NCI-H1930 (cell line): ENCODE data around the gene UROS.

Experiments used
- DNase-seq, 2 experiments: peaks; one replicate each; lab custom pipeline; 2025; lab: John Stamatoyannopoulos, UW

UROS gene

DNA sequence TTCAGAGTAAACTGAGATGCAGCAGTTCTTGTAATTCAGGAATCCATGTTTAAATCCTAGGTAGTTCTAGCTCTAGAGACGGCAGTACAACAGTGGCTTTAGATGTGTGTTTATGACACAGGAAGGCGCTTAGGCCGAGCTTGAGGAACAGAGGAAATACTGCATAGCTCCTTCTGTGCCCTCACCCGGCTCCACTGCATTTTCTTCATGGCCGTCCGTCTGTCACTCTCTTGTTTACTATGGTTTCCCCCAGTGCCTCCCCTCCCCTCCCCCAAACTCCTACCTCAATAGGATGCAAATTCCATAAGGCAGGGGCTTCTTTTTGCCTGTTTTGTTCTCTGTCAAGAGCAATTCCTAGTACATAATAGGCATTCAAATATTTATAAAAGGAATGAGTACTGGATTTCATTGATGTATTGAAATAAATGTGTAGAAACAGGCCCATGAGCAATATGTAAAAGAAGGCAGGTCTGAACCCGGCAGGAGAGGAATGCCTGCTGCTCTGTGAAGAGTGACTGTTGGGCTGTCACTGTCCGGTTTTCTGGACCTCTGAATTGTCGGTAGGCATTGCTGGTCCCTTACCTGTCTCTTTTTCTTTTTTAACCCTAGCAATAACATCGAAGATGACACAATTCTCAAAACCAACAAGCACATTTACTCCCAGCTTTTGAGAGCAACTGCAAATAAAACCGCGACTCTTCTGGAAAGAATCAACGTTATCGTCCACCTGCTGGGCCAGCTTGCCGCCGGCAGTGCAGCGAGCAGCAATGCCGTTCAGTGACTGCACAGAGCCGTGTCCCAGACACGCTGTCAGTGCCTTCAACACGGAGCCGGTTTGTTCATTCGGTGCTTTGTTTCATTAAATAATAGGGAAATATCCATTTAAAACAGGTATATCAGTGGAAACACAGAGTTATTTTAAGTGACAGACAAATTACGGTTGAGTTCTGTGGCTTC lies 60.1 kb downstream of the UROS start:
- no peak for DNase-seq

DNA sequence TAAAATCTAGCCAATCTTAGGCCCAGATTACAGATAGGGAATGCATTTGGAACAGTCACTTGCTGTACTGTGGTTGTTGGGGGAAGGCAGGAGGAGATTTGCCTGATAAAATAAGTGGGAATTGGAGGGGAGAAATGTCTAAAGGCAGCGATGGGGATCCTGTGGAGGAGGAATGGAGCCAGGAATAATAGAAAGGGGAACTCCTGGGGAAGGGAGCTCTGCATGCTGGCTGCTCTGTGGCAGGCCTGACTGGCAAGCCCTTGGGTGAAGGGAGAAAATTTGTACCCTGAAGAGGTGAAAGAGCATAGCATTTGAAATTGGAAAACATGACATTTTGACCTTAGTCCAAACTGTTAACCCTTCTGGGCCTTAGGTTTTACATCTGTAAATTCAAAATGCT lies 61.1 kb downstream of the UROS start:
- no peak for DNase-seq

DNA sequence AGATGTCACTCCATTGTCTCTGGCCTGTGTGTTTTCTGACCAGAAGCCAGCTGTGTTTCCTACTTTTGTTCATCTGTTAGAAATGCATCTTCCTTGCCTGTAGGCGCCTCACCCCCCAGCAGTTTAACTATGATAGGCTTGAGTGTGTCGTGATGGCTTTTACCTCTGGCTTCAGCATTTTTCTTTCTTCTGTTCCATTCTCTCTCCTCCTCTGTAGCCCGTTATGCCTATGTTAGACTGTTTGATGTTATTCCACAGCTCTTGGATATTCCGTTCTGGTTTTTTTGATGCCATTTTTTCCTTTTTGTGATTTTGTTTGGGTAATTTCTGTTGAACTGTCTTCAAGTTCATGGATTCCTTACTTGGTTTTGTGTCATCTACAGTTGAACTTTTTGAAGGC lies 65.3 kb downstream of the UROS start:
- DNase-seq: no peak

DNA sequence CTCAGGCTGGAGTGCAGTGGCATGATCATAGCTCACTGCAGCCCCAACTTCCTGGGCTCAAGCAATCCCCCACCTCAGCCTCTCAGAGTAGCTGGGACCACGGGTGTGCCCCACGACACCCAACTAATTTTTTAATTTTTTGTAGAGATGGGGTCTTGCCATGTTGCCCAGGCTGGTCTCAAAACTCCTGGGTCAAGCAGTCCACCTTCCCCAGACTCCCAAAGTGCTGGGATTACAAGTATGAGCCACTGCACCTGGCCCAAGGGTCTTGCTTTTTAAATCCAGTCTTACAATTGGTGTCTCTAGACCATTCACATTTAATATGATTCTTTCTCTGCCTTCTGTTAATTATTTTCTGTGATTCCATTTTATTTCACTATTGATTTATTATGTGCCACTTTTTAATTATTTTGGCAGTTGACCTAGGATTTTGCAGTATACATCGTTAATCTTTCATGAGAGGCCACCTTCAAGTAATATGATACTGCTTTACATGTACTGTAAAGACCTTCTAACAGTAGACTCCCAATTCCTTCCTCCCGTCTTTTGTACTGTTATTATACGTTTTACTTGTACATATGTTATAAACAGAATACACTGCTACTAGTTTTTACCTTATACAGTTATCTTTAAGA lies 66.1 kb downstream of the UROS start:
- no peak for DNase-seq

DNA sequence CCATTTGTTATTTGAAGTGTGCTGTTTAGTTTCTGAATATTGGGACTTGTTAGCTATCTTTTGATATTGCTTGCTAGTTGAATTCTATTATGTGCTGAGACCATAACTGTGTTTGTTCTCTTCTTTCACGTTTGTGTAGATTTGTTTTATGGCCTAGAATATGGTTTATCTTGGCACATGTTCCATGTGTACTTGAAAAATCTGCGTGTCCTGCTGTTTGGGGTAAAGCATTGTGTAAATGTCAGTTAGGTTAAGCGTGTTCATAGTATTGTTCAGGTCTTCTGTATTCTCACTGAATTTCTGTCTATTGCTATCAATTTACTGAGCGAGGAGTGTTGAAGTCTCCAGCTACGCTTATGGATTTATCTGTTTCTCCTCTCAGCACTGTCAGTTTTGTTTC lies 66.9 kb downstream of the UROS start:
- no peak for DNase-seq

DNA sequence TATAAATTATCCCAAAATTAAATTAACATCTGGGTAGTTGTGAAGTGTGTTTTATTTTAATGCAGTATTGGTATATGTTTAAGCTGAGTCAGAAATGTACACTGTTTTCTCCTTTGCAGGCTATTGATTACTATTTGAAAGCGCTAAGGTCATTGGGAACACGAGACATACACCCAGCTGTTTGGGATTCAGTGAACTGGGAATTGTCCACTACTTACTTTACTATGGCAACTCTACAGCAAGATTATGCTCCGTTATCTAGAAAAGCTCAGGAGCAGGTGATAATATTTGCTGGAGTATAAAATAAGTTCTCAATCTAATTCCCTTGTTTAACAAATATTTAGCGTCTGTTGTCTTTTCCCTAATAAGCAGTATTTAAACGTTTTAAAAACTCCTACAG lies 75.6 kb downstream of the UROS start:
- DNase-seq: no peak

DNA sequence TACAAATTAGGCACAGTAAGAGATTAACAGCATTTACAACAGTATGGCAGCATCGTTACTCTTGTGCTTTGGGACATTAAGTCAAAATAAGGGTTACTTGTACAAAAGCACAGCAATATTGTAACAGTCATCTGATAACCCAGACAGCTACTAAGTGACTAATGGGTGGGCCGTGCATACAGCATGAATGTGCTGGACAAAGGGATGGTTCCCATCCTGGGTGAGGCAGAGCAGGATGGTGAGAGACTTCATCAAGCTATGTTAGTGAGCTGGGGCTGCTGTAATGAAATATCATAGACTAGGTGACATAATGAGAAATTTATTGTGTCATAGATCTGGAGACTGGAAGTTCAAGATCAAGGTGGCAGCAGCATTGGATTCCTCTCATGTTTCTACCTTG lies 78.1 kb downstream of the UROS start:
- DNase-seq: no peak

DNA sequence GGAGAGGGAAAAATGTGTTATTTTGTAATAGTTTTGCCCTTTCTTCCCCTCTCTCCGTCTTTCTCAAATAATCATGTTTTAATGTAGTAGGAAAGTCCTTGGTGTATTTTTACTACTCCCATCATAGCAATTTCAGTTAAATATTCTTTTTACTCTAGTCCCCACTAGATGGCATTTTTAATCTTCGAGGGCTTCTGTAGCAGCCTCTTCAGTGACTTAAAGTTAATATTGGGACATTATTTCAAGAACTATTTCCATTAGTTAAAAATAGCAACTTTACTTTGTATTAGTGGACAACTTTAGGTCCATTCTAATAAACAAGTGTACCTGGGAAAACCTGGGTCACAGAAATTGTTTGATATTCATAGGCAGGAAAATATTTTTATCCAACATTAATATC lies 80.6 kb downstream of the UROS start:
- no peak for DNase-seq

DNA sequence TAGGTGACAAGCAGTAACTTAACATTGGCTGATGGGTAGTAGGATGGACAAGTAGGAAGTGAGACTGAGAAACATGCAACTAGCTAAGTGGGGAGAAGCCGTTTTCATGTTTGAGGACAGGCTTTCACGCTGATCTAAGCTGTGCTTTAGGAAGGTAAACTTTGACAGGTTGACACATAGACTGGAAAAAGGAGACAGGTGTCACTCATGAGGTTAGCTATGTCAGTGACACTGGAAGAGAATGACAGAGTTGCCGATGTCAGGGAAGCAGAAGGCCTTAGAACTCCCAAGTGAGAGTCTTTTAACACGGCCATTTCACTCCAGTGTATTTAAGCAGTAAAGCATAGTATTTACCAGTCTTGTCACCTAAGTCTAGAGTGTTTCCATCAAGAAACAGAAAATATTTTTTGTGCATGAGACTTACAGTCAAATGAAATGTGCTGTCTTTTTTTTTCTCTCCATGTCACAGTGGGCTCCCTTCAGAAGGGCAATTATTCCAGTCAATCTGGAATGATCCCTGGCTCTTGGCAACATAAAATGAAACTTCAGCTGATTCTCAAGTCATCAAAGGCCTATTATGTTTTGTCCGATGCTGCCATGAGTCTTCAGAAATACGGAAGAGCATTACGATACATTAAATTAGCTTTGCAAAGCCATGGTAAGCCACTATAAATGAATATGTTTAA lies 82.9 kb downstream of the UROS start:
- DNase-seq: no peak
